Measurements from ENCODE around the gene PDE2A. TPM values are rescaled to one million over a fixed set of nuclear protein-coding genes. Genes with fewer than 3 reads are reported as not detected.

The PDE2A gene
- total and polyA plus RNA-seq, 2 experiments from 2014 or later, result 0.60 to 2.2 TPM

DNA sequence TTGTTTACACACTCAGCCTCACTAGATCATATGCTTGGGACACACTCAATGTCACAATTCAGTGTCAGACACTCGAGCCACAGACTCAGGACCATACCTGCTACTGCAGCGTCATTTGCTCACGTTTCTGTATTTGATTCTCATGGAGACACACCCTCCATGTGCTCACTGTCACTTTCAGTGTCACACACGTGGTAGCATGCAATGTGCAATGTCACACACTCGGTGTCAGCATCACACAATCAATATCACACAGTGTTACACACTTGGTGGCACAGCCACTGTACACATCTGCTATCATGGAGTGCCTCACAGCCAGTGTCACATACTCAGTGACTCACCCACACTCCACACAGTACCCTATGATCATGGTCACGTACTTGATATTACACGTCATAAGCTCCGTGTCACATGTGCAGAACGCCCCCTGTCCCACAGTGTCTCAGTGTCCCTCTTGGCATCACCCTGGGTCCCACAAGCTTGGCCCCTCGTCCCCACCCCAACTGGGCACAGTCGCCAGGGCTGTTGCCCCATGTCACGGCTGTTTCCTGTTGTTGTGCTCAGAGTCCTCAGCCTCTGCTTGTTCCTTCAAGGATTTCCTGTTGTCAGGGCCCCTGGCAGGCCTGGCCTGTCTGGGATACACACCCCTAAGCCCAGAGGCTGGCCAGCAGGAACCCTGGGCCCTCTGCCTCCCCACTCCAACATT, 49.6 kb downstream of the PDE2A start:
- no peak overlapping the region for H3K4me3 ChIP-seq

DNA sequence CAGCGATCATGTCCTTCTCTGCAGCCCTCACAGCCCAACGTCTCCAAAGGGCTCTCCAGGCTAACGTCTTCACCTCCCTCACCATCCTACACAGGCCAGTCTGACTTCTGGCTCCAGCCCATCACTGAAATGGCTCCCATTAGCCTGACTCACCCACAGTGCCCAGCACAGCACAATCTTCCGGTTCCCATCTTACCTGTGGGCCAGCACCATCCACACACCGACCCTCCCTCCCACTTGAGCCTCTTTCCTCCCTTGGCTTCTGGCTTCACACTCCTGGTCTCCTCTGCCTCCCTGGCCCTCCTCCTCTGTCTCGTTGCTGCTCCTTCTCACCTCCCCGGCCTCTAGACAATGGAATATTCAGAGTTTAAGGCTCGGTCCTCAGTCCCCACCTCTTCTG, 51.2 kb downstream of the PDE2A start:
- 81% methylated on average over 8 of the region's 8 CpGs for WGBS (ENCODE audit: low lambda C conversion rate, missing lambda C conversion rate)
- no peak for TF ChIP-seq EZH2phosphoT487 (IDR thresholded peaks at IDR 0.05; ENCODE audit: low read depth, severe bottlenecking, unreplicated experiment)
- TF ChIP-seq EZH2 (IDR thresholded peaks at IDR 0.05; ENCODE audit: borderline replicate concordance), result no peak
- TF ChIP-seq, protein P1, sequence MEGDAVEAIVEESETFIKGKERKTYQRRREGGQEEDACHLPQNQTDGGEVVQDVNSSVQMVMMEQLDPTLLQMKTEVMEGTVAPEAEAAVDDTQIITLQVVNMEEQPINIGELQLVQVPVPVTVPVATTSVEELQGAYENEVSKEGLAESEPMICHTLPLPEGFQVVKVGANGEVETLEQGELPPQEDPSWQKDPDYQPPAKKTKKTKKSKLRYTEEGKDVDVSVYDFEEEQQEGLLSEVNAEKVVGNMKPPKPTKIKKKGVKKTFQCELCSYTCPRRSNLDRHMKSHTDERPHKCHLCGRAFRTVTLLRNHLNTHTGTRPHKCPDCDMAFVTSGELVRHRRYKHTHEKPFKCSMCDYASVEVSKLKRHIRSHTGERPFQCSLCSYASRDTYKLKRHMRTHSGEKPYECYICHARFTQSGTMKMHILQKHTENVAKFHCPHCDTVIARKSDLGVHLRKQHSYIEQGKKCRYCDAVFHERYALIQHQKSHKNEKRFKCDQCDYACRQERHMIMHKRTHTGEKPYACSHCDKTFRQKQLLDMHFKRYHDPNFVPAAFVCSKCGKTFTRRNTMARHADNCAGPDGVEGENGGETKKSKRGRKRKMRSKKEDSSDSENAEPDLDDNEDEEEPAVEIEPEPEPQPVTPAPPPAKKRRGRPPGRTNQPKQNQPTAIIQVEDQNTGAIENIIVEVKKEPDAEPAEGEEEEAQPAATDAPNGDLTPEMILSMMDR (IDR thresholded peaks at IDR 0.05; ENCODE audit: poor library complexity), result no peak
- Histone ChIP-seq H3K79me2 (no peaks in the 10 kb centered on the region), H3K27me3 (peaks cover 11% of the 10 kb centered on the region), H3K4me2 (no peak overlapping the region), H4K20me1 (ENCODE audit: insufficient read depth, poor library complexity, severe bottlenecking) (no peaks in the 10 kb centered on the region), H3K9me3 (ENCODE audit: low read depth) (no peaks in the 10 kb centered on the region), H3K36me3 (replicated peaks; ENCODE audit: insufficient read depth, low read depth) (no peaks in the 10 kb centered on the region), H2AFZ (no peak overlapping the region), H3K9me2 (replicated peaks; ENCODE audit: insufficient read depth) (no peaks in the 10 kb centered on the region), H3K4me1 (ENCODE audit: insufficient read depth) (peaks cover 17% of the 10 kb centered on the region), H3K4me3 (no peak overlapping the region), H3K27ac (no peak overlapping the region)
- no peak for DNase-seq (ENCODE audit: low spot score)

More for the DNA sequence above, 49.6 kb downstream of the PDE2A start:
- Histone ChIP-seq H2AFZ (no peak overlapping the region), H3K27ac (no peak overlapping the region), H3K4me2 (no peak overlapping the region), H3K9me2 (replicated peaks; ENCODE audit: insufficient read depth) (no peaks in the 10 kb centered on the region), H3K79me2 (no peaks in the 10 kb centered on the region), H3K9me3 (ENCODE audit: low read depth) (no peaks in the 10 kb centered on the region), H3K4me1 (ENCODE audit: insufficient read depth) (peaks cover 17% of the 10 kb centered on the region), H3K36me3 (replicated peaks; ENCODE audit: insufficient read depth, low read depth) (no peaks in the 10 kb centered on the region), H3K27me3 (peaks cover 11% of the 10 kb centered on the region), H4K20me1 (ENCODE audit: insufficient read depth, poor library complexity, severe bottlenecking) (no peaks in the 10 kb centered on the region)
- DNase-seq (ENCODE audit: low spot score), result no peak
- no peak for TF ChIP-seq EZH2 (IDR thresholded peaks at IDR 0.05; ENCODE audit: borderline replicate concordance)
- WGBS (ENCODE audit: low lambda C conversion rate, missing lambda C conversion rate), result 92% methylated on average over 12 of the region's 12 CpGs

GRCh38 chr11:72621008-72621610, 53.1 kb downstream of the PDE2A start:
- Histone ChIP-seq H3K4me2 (no peak overlapping the region), H3K27me3 (peaks cover 11% of the 10 kb centered on the region), H2AFZ (no peak overlapping the region), H3K9me3 (ENCODE audit: low read depth) (no peaks in the 10 kb centered on the region), H3K9me2 (replicated peaks; ENCODE audit: insufficient read depth) (no peaks in the 10 kb centered on the region), H3K36me3 (replicated peaks; ENCODE audit: insufficient read depth, low read depth) (no peaks in the 10 kb centered on the region), H3K4me3 (no peak overlapping the region), H4K20me1 (ENCODE audit: insufficient read depth, poor library complexity, severe bottlenecking) (no peaks in the 10 kb centered on the region), H3K27ac (no peak overlapping the region), H3K79me2 (no peaks in the 10 kb centered on the region), H3K4me1 (ENCODE audit: insufficient read depth) (peaks cover 15% of the 10 kb centered on the region)
- WGBS (ENCODE audit: low lambda C conversion rate, missing lambda C conversion rate), result 81% methylated on average over 4 of the region's 4 CpGs
- TF ChIP-seq EZH2phosphoT487 (IDR thresholded peaks at IDR 0.05; ENCODE audit: low read depth, severe bottlenecking, unreplicated experiment), result no peak
- TF ChIP-seq, protein P1 (IDR thresholded peaks at IDR 0.05; ENCODE audit: poor library complexity), result no peak
- no peak for TF ChIP-seq EZH2 (IDR thresholded peaks at IDR 0.05; ENCODE audit: borderline replicate concordance)
- no peak for DNase-seq (ENCODE audit: low spot score)

GRCh38 chr11:72618803-72619202, 55.4 kb downstream of the PDE2A start:
- Histone ChIP-seq H3K27ac (no peak overlapping the region), H3K36me3 (replicated peaks; ENCODE audit: insufficient read depth, low read depth) (no peaks in the 10 kb centered on the region), H3K9me2 (replicated peaks; ENCODE audit: insufficient read depth) (no peaks in the 10 kb centered on the region), H3K4me2 (no peak overlapping the region), H3K27me3 (peaks cover 14% of the 10 kb centered on the region), H3K9me3 (ENCODE audit: low read depth) (no peaks in the 10 kb centered on the region), H3K4me1 (ENCODE audit: insufficient read depth) (peaks cover 4% of the 10 kb centered on the region), H3K4me3 (no peak overlapping the region), H3K79me2 (no peaks in the 10 kb centered on the region), H4K20me1 (ENCODE audit: insufficient read depth, poor library complexity, severe bottlenecking) (no peaks in the 10 kb centered on the region), H2AFZ (no peak overlapping the region)
- TF ChIP-seq, protein P1 (IDR thresholded peaks at IDR 0.05; ENCODE audit: poor library complexity), result no peak
- no peak for TF ChIP-seq EZH2 (IDR thresholded peaks at IDR 0.05; ENCODE audit: borderline replicate concordance)
- TF ChIP-seq EZH2phosphoT487 (IDR thresholded peaks at IDR 0.05; ENCODE audit: low read depth, severe bottlenecking, unreplicated experiment), result no peak
- WGBS (ENCODE audit: low lambda C conversion rate, missing lambda C conversion rate), result 78% methylated on average over 8 of the region's 8 CpGs
- DNase-seq (ENCODE audit: low spot score), result no peak
